Naive thymus-derived CD4-positive, alpha-beta T cell (primary cell): Measurements from ENCODE around the gene CCDC192. TPM values are rescaled to one million over a fixed set of nuclear protein-coding genes. Genes with fewer than 3 reads are reported as not detected.

Experiments
- ATAC-seq: fragments of 150-1000 bp; cut with Tn5 transposase; 2 replicates; pipeline ENCODE4 v1.10.0; 2021; ENCODE audit warnings: mild to moderate bottlenecking, moderate library complexity
- CTCF ChIA-PET: fragments of 350-600 bp; sonication (Branson Sonifier 250); formaldehyde crosslinking; loops from one replicate; lab custom pipeline; 2021; ENCODE audit warnings: antibody characterized with exemption; lab: Charles Lee
- POLR2A ChIA-PET: fragments of 350-600 bp; sonication (Branson Sonifier 250); formaldehyde crosslinking; loops from one replicate; lab custom pipeline; 2021; ENCODE audit warnings: antibody characterized with exemption, inconsistent platforms; lab: Charles Lee
- DNase-seq, 9 donors: peaks; one replicate each; pipeline versions ENCODE4 v3.0.0 to v3.0.0-alpha.2; 2020 to 2022; ENCODE audit warnings: mixed read lengths in 1 of 9
- H3K27ac ChIP-seq: one replicate; pipeline ENCODE4 v1.7.0; 2013; ENCODE audit warnings: mild to moderate bottlenecking, low read depth, low read length, moderate library complexity
- H3K27me3 ChIP-seq, 2 donors: one replicate each; pipeline ENCODE4 v1.7.0; 2013; ENCODE audit warnings: low read length in 2 of 2, mild to moderate bottlenecking in 2 of 2, moderate library complexity in 2 of 2; ENCODE audit not compliant: control insufficient read depth in 2 of 2, insufficient read depth in 2 of 2
- H3K36me3 ChIP-seq, 3 experiments: 1 replicate in 2 of 3; 2 replicates in 1 of 3; pipeline ENCODE4 v1.7.0; 2013; ENCODE audit warnings: low read length in 3 of 3, mild to moderate bottlenecking in 3 of 3, moderate library complexity in 1 of 3; ENCODE audit not compliant: insufficient read depth in 3 of 3, control insufficient read depth in 2 of 3
- H3K4me1 ChIP-seq, 2 donors: one replicate each; pipeline ENCODE4 v1.7.0; 2013; ENCODE audit warnings: low read length in 2 of 2, mild to moderate bottlenecking in 2 of 2, moderate library complexity in 1 of 2; ENCODE audit not compliant: control insufficient read depth in 2 of 2, insufficient read depth in 2 of 2
- H3K4me3 ChIP-seq: 2 replicates; pipeline ENCODE4 v1.7.0; 2013; ENCODE audit warnings: mild to moderate bottlenecking, low read length
- H3K9me3 ChIP-seq, 3 experiments: 1 replicate in 2 of 3; 2 replicates in 1 of 3; pipeline ENCODE4 v1.7.0; 2013; ENCODE audit warnings: low read length in 3 of 3; ENCODE audit not compliant: control insufficient read depth in 2 of 3
- H3K27ac Mint-ChIP-seq, 9 donors: one replicate each; pipeline ENCODE4 v1.8.0; 2020 to 2022; ENCODE audit warnings: mixed read lengths in 9 of 9, mild to moderate bottlenecking in 8 of 9, moderate library complexity in 5 of 9, inconsistent platforms in 2 of 9
- H3K27me3 Mint-ChIP-seq, 5 donors: one replicate each; pipeline ENCODE4 v1.8.0; 2021 to 2022; ENCODE audit warnings: mixed read lengths in 5 of 5, mild to moderate bottlenecking in 1 of 5
- H3K36me3 Mint-ChIP-seq, 5 donors: one replicate each; pipeline ENCODE4 v1.8.0; 2020 to 2022; ENCODE audit warnings: mixed read lengths in 5 of 5, mild to moderate bottlenecking in 3 of 5, inconsistent platforms in 1 of 5
- H3K4me1 Mint-ChIP-seq, 7 donors: one replicate each; pipeline ENCODE4 v1.8.0; 2020 to 2022; ENCODE audit warnings: mixed read lengths in 7 of 7, mild to moderate bottlenecking in 3 of 7, inconsistent platforms in 1 of 7
- H3K4me3 Mint-ChIP-seq, 10 donors: one replicate each; pipeline ENCODE4 v1.8.0; 2020 to 2022; ENCODE audit warnings: mild to moderate bottlenecking in 10 of 10, mixed read lengths in 10 of 10, moderate library complexity in 6 of 10, inconsistent platforms in 2 of 10
- H3K9me3 Mint-ChIP-seq, 11 donors: one replicate each; pipeline ENCODE4 v1.8.0; 2020 to 2022; ENCODE audit warnings: mixed read lengths in 11 of 11, mild to moderate bottlenecking in 4 of 11, inconsistent platforms in 1 of 11, moderate library complexity in 1 of 11
- intact Hi-C, 2 donors: fragments of 100-400 bp; cut with micrococcal nuclease; formaldehyde crosslinking; loops; one replicate each; pipeline ENCODE4 v1.15.1; 2023
- polyA plus RNA-seq, 2 donors: library from polyadenylated mRNA; unstranded; fragments of 300-500 nt; fragmentation: Illumina TruSeq; gene quantifications; one replicate each; pipeline ENCODE4 v1.2.3, GENCODE V29; 2021
- total RNA-seq, 6 experiments: library from RNA in 5 of 6; stranded (reverse) in 5 of 6; gene quantifications; 1 replicate in 5 of 6; 2 replicates in 1 of 6; pipeline ENCODE4 v1.2.3 and lab custom pipeline; 2021 to 2026

Gene CCDC192
- total and polyA plus RNA-seq, 7 experiments from 2014 or later, result not detected

GRCh38 chr5:127910307-127910956, 207.2 kb downstream of the CCDC192 start:
- H3K4me1 Mint-ChIP-seq, result peaks cover 0 to 2% (median 0%) of the 10 kb centered on the region in 7 donors
- Histone ChIP-seq H3K36me3 (no peaks in the 10 kb centered on the region), H3K27ac (no peak overlapping the region), H3K9me3 (no peaks in the 10 kb centered on the region), H3K27me3 (no peaks in the 10 kb centered on the region), H3K4me1 (no peaks in the 10 kb centered on the region), H3K4me3 (no peak overlapping the region)
- H3K9me3 Mint-ChIP-seq, result peaks cover 0 to 2% (median 0%) of the 10 kb centered on the region in 11 donors
- no peak overlapping the region for H3K4me3 Mint-ChIP-seq
- ChIA-PET CTCF (no interaction called here), POLR2A (no interaction called here)
- peaks cover 0 to 13% (median 7%) of the 10 kb centered on the region in 5 donors for H3K27me3 Mint-ChIP-seq
- intact Hi-C loops, result no loop called here
- ATAC-seq (no peak), DNase-seq (no peak)
- H3K36me3 Mint-ChIP-seq, result peaks cover 0 to 3% (median 0%) of the 10 kb centered on the region in 5 donors
- no peak overlapping the region for H3K27ac Mint-ChIP-seq

DNA sequence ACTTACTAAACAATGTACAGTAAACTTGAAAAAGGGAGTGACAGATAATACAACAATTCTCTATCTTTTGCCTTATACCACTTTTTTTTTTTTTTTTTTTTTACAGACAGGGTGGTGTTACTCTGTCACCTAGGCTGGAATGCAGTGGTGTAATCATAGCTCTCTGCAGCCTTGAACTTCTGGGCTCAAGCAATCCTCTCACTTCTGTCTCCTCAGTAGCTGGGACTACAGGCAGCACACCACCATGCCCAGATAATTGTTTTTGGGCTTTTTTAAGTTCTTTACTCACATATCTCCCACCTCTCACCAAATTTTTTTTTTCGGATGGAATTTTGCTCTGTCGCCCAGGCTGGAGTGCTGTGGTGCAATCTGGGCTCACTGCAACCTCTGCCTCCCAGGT, 208.4 kb downstream of the CCDC192 start:
- H3K36me3 Mint-ChIP-seq, result peaks cover 0 to 3% (median 0%) of the 10 kb centered on the region in 5 donors
- Histone ChIP-seq H3K4me3 (no peak overlapping the region), H3K27ac (no peak overlapping the region), H3K27me3 (no peaks in the 10 kb centered on the region), H3K4me1 (no peaks in the 10 kb centered on the region), H3K9me3 (no peaks in the 10 kb centered on the region), H3K36me3 (no peaks in the 10 kb centered on the region)
- CTCF ChIA-PET, result no interaction called here
- DNase-seq (no peak), ATAC-seq (no peak)
- POLR2A ChIA-PET, result interaction anchor here (1.2 kb wide), 1 partner anchor 14 kb away, joined by 3 read pairs; no protein-coding TSS in a partner anchor
- no peak overlapping the region for H3K4me3 Mint-ChIP-seq
- H3K9me3 Mint-ChIP-seq, result peaks cover 0 to 2% (median 0%) of the 10 kb centered on the region in 11 donors
- H3K27me3 Mint-ChIP-seq, result peaks cover 0 to 13% (median 3%) of the 10 kb centered on the region in 5 donors
- intact Hi-C loops, result no loop called here
- H3K27ac Mint-ChIP-seq, result no peak overlapping the region
- peaks cover 0 to 3% (median 0%) of the 10 kb centered on the region in 7 donors for H3K4me1 Mint-ChIP-seq

GRCh38 chr5:127912411-127912810, 209.2 kb downstream of the CCDC192 start:
- Mint-ChIP-seq H3K4me1 (peaks cover 6 to 11% (median 8%) of the 10 kb centered on the region in 7 donors), H3K9me3 (peaks cover 0 to 2% (median 0%) of the 10 kb centered on the region in 11 donors), H3K4me3 (no peak overlapping the region), H3K36me3 (peaks cover 0 to 3% (median 0%) of the 10 kb centered on the region in 5 donors), H3K27me3 (peaks cover 0 to 13% (median 3%) of the 10 kb centered on the region in 5 donors), H3K27ac (no peak overlapping the region)
- Histone ChIP-seq H3K27ac (no peak overlapping the region), H3K27me3 (no peaks in the 10 kb centered on the region), H3K9me3 (no peaks in the 10 kb centered on the region), H3K36me3 (no peaks in the 10 kb centered on the region), H3K4me1 (no peaks in the 10 kb centered on the region), H3K4me3 (no peak overlapping the region)
- intact Hi-C loops, result no loop called here
- DNase-seq, result no peak
- CTCF ChIA-PET, result no interaction called here
- POLR2A ChIA-PET, result interaction anchor here (1.2 kb wide), 1 partner anchor 14 kb away, joined by 3 read pairs; no protein-coding TSS in a partner anchor
- no peak for ATAC-seq

- intact Hi-C loops, result no loop called here
- ChIA-PET POLR2A (no interaction called here), CTCF (no interaction called here)
- Histone ChIP-seq H3K27me3 (no peaks in the 10 kb centered on the region), H3K36me3 (no peaks in the 10 kb centered on the region), H3K4me3 (no peak overlapping the region), H3K9me3 (no peaks in the 10 kb centered on the region), H3K4me1 (no peaks in the 10 kb centered on the region), H3K27ac (no peak overlapping the region)
- no peak for DNase-seq
- ATAC-seq, result no peak
- Mint-ChIP-seq H3K27me3 (peaks cover 0 to 11% (median 3%) of the 10 kb centered on the region in 5 donors), H3K4me3 (peak overlapping the region in 8 of 10 donors; percentile 3 to 82 (median 36)), H3K4me1 (peaks cover 8 to 12% (median 8%) of the 10 kb centered on the region in 7 donors), H3K9me3 (peaks cover 0 to 2% (median 0%) of the 10 kb centered on the region in 11 donors), H3K36me3 (peaks cover 0 to 3% (median 0%) of the 10 kb centered on the region in 5 donors), H3K27ac (peak overlapping the region in 5 of 9 donors; percentile 9 to 86 (median 52))
Measured at GRCh38 chr5:127916885-127917573, 213.8 kb downstream of the CCDC192 start.

DNA sequence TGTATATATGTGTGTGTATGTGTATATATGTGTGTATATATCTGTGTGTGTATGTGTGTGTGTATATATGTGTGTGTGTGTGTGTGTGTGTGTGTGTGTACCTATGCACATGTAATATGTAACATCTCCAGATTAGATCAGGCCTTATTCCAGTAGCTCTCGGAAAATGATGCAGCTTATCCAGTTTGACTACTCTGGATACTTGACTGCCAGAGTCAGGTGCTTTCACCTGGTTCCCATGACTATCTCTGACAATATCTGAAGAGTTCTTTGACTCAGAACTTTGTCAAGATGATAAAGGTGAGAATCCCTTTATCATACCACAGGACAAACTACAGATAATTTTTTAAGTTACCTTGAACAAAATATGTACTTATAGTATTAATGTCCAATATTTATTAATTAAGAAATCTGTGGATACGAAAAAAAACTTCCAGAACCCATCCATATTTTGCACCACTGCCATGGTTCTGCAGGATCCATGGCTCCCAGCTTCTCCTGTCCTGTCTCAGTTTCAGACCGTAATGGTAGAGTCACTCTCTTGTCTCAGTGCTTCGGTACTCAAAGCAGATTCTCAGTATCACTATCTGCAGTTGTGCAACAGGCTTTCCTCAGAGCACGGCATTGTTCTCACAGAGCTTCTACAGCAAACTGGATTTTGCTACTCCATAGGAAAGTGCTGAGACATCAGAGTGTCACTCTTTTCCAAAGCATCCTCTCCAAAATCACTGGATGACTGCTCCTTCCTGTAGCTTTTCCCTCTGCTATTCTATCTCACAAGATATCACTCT, 216.0 kb downstream of the CCDC192 start:
- CTCF ChIA-PET, result no interaction called here

DNA sequence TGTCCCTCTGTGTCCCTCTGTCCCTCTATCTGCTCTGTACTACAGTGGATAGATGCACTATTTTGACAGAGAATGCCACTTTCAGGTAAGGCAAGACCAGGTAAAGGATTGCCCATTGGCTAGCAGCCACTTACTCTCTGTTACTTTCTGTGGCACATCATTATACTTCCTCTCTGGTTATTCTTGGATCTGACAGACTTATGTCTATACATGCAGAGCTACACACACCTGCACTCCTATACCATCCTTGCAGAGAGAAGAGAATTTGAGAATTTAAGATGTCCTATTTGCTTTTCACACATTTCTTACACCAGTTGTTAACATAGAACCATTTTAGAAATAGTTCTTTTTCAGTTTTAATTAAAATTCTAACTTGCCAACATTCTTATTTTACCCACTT, 216.6 kb downstream of the CCDC192 start:
- H3K9me3 Mint-ChIP-seq, result peaks cover 0 to 1% (median 0%) of the 10 kb centered on the region in 11 donors
- ATAC-seq (no peak), DNase-seq (no peak)
- H3K4me3 Mint-ChIP-seq, result no peak overlapping the region
- intact Hi-C loops, result no loop called here
- ChIA-PET POLR2A (no interaction called here), CTCF (no interaction called here)
- no peak overlapping the region for H3K27ac ChIP-seq
- H3K27me3 Mint-ChIP-seq, result peaks cover 0 to 4% (median 0%) of the 10 kb centered on the region in 5 donors
- H3K4me1 Mint-ChIP-seq, result peaks cover 8 to 12% (median 8%) of the 10 kb centered on the region in 7 donors
- H3K36me3 Mint-ChIP-seq, result no peaks in the 10 kb centered on the region
- no peaks in the 10 kb centered on the region for H3K9me3 ChIP-seq
- H3K4me3 ChIP-seq, result no peak overlapping the region
- H3K27ac Mint-ChIP-seq, result no peak overlapping the region
- H3K36me3 ChIP-seq, result no peaks in the 10 kb centered on the region
- no peaks in the 10 kb centered on the region for H3K4me1 ChIP-seq
- H3K27me3 ChIP-seq, result no peaks in the 10 kb centered on the region

More for the DNA sequence above, 216.0 kb downstream of the CCDC192 start:
- intact Hi-C loops, result no loop called here
- ATAC-seq (no peak), DNase-seq (no peak)
- no peaks in the 10 kb centered on the region for H3K27me3 ChIP-seq
- H3K27ac Mint-ChIP-seq, result no peak overlapping the region
- H3K27me3 Mint-ChIP-seq, result peaks cover 0 to 4% (median 0%) of the 10 kb centered on the region in 5 donors
- no peak overlapping the region for H3K4me3 Mint-ChIP-seq
- no peak overlapping the region for H3K4me3 ChIP-seq
- POLR2A ChIA-PET, result no interaction called here
- H3K9me3 Mint-ChIP-seq, result peaks cover 0 to 1% (median 0%) of the 10 kb centered on the region in 11 donors
- H3K36me3 Mint-ChIP-seq, result no peaks in the 10 kb centered on the region
- no peaks in the 10 kb centered on the region for H3K4me1 ChIP-seq
- H3K36me3 ChIP-seq, result no peaks in the 10 kb centered on the region
- H3K9me3 ChIP-seq, result no peaks in the 10 kb centered on the region
- H3K4me1 Mint-ChIP-seq, result peaks cover 8 to 12% (median 8%) of the 10 kb centered on the region in 7 donors
- H3K27ac ChIP-seq, result no peak overlapping the region
